Upper lobe of left lung (tissue), 6 donors: ENCODE data around the gene CYB5A. TPM values are rescaled to one million over a fixed set of nuclear protein-coding genes. Genes with fewer than 3 reads are reported as not detected.

Source experiments
- ATAC-seq, 2 donors: fragments of 200-7000 bp; cut with Tn5 transposase; one replicate each; pipeline ENCODE4 v1.9.1; 2022; ENCODE audit warnings: mild to moderate bottlenecking in 2 of 2, moderate library complexity in 2 of 2; ENCODE audit not compliant: low FRiP score in 2 of 2
- DNase-seq, 2 donors: peaks; one replicate each; pipeline ENCODE4 v3.0.0-alpha.2; 2019 to 2020
- H3K27ac ChIP-seq, 4 donors: fragments of 200-600 bp; sonication (generic); one replicate each; pipeline ENCODE4 v1.5.1; 2016 to 2019
- H3K27me3 ChIP-seq, 4 donors: fragments of 200-600 bp; sonication (generic); one replicate each; pipeline ENCODE4 v1.5.1; 2017 to 2019
- H3K36me3 ChIP-seq, 4 donors: fragments of 200-600 bp; sonication (generic); one replicate each; pipeline ENCODE4 v1.5.1; 2016 to 2019
- H3K4me1 ChIP-seq, 4 donors: fragments of 200-600 bp; sonication (generic); one replicate each; pipeline ENCODE4 v1.5.1; 2018 to 2019
- H3K4me3 ChIP-seq, 4 donors: fragments of 200-600 bp; sonication (generic); one replicate each; pipeline ENCODE4 v1.5.1; 2017 to 2019; ENCODE audit warnings: mild to moderate bottlenecking in 2 of 4, moderate library complexity in 1 of 4
- H3K9me3 ChIP-seq, 4 donors: fragments of 200-600 bp; sonication (generic); one replicate each; pipeline ENCODE4 v1.5.1; 2018 to 2019
- EP300 ChIP-seq, 4 donors: sonication (generic); formaldehyde crosslinking; IDR thresholded peaks; one replicate each; pipeline ENCODE4 v1.5.1; 2017; ENCODE audit warnings: antibody characterized with exemption in 4 of 4, control low read depth in 2 of 4
- POLR2A ChIP-seq, 4 donors: fragments of 450-650 bp; IDR thresholded peaks; one replicate each; pipeline ENCODE4 v1.5.1; 2016 to 2017; ENCODE audit warnings: antibody characterized with exemption in 4 of 4, mild to moderate bottlenecking in 2 of 4
- POLR2AphosphoS5 ChIP-seq, 2 donors: sonication (generic); formaldehyde crosslinking; IDR thresholded peaks; one replicate each; pipeline ENCODE4 v1.5.1; 2017; ENCODE audit warnings: antibody characterized with exemption in 2 of 2
- WGBS, 2 donors: methylation state at CpG; one replicate each; pipeline ENCODE4 v1.1.5; 2017 to 2018; 5-methylcytosine and 5-hydroxymethylcytosine counted together
- total RNA-seq, 6 donors: library from RNA; depleted of rRNA in 4 of 6; stranded (reverse); fragments of >200 nt in 4 of 6; gene quantifications; one replicate each; pipeline versions ENCODE4 v1.1.0 to v1.2.1, GENCODE V29; 2016 to 2021
- TF ChIP-seq, protein P1 (sequence below), 6 experiments: fragments of 450-650 bp in 4 of 6; fragments of 200-600 bp in 2 of 6; sonication (generic) in 2 of 6; IDR thresholded peaks; one replicate each; pipeline ENCODE4 v1.5.1; 2016 to 2019; ENCODE audit warnings: antibody characterized with exemption in 6 of 6
- donor health status: DM: no; HTN: no; CAD: no; lungs with moderate emphysema.
- donor health status: DM: no; HTN: yes; CAD: no; lungs with severe emphysema.

Gene CYB5A
- total RNA-seq, 6 donors from 2014 or later: 291 to 729 (median 637) TPM

GRCh38 chr18:74326231-74326630 lies 34.5 kb upstream of the CYB5A start:
- H3K36me3 ChIP-seq: no peaks in the 10 kb centered on the region
- H3K27me3 ChIP-seq: no peaks in the 10 kb centered on the region
- no peak for DNase-seq
- no peaks in the 10 kb centered on the region for H3K4me1 ChIP-seq
- TF ChIP-seq, protein P1, sequence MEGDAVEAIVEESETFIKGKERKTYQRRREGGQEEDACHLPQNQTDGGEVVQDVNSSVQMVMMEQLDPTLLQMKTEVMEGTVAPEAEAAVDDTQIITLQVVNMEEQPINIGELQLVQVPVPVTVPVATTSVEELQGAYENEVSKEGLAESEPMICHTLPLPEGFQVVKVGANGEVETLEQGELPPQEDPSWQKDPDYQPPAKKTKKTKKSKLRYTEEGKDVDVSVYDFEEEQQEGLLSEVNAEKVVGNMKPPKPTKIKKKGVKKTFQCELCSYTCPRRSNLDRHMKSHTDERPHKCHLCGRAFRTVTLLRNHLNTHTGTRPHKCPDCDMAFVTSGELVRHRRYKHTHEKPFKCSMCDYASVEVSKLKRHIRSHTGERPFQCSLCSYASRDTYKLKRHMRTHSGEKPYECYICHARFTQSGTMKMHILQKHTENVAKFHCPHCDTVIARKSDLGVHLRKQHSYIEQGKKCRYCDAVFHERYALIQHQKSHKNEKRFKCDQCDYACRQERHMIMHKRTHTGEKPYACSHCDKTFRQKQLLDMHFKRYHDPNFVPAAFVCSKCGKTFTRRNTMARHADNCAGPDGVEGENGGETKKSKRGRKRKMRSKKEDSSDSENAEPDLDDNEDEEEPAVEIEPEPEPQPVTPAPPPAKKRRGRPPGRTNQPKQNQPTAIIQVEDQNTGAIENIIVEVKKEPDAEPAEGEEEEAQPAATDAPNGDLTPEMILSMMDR (IDR thresholded peaks at IDR 0.05): no peak
- TF ChIP-seq POLR2A (IDR thresholded peaks at IDR 0.05) (no peak), POLR2AphosphoS5 (IDR thresholded peaks at IDR 0.05) (no peak), EP300 (IDR thresholded peaks at IDR 0.05) (no peak)
- WGBS, 2 donors: 68 to 87% methylated on average over 2 of the region's 2 CpGs
- no peak overlapping the region for H3K4me3 ChIP-seq
- ATAC-seq: no peak
- no peaks in the 10 kb centered on the region for H3K9me3 ChIP-seq
- no peak overlapping the region for H3K27ac ChIP-seq

GRCh38 chr18:74316257-74317170 lies 24.8 kb upstream of the CYB5A start:
- H3K36me3 ChIP-seq: no peaks in the 10 kb centered on the region
- ATAC-seq (peak in 1 of 2 donors; percentile 49), DNase-seq (peak in 1 of 2 donors; percentile 62)
- no peak overlapping the region for H3K4me3 ChIP-seq
- H3K27me3 ChIP-seq: no peaks in the 10 kb centered on the region
- TF ChIP-seq POLR2A (IDR thresholded peaks at IDR 0.05) (no peak), POLR2AphosphoS5 (IDR thresholded peaks at IDR 0.05) (no peak), EP300 (IDR thresholded peaks at IDR 0.05) (no peak)
- TF ChIP-seq, protein P1 (IDR thresholded peaks at IDR 0.05): no peak
- H3K27ac ChIP-seq: no peak overlapping the region
- 80 to 81% methylated on average over 25 to 29 of the region's 29 CpGs for WGBS, 2 donors
- H3K4me1 ChIP-seq: peaks cover 0 to 7% (median 5%) of the 10 kb centered on the region in 4 donors
- no peaks in the 10 kb centered on the region for H3K9me3 ChIP-seq

- Histone ChIP-seq H3K27me3 (no peaks in the 10 kb centered on the region), H3K4me1 (peaks cover 0 to 7% (median 5%) of the 10 kb centered on the region in 4 donors), H3K4me3 (no peak within 1 kb of the TSS), H3K27ac (no peak within 1 kb of the TSS), H3K9me3 (no peaks in the 10 kb centered on the region), H3K36me3 (no peaks in the 10 kb centered on the region)
- DNase-seq: peak in 1 of 2 donors; percentile 75
- no peak for TF ChIP-seq POLR2AphosphoS5 (IDR thresholded peaks at IDR 0.05)
- TF ChIP-seq POLR2A (IDR thresholded peaks at IDR 0.05): no peak
- TF ChIP-seq EP300 (IDR thresholded peaks at IDR 0.05): no peak
- TF ChIP-seq, protein P1 (IDR thresholded peaks at IDR 0.05): no peak
- WGBS, 2 donors: 94 to 97% methylated on average over 51 of the region's 51 CpGs
- no peak for ATAC-seq
These were observed 23.9 kb upstream of the CYB5A start, which contains the start of gene C18orf63 for GRCh38 chr18:74315464-74316256. Gene C18orf63 (plus strand): TSS chr18:74315839. CDS start chr18:74317866, 2,027 bp downstream.

- TF ChIP-seq, protein P1 (IDR thresholded peaks at IDR 0.05): no peak
- no peak for TF ChIP-seq POLR2AphosphoS5 (IDR thresholded peaks at IDR 0.05)
- no peak for TF ChIP-seq EP300 (IDR thresholded peaks at IDR 0.05)
- no peak for TF ChIP-seq POLR2A (IDR thresholded peaks at IDR 0.05)
- H3K4me1 ChIP-seq: peaks cover 5 to 7% (median 6%) of the 10 kb centered on the region in 4 donors
- DNase-seq: no peak
- 91 to 92% methylated on average over 22 of the region's 22 CpGs for WGBS, 2 donors
- ATAC-seq: no peak
- H3K36me3 ChIP-seq: no peaks in the 10 kb centered on the region
- no peaks in the 10 kb centered on the region for H3K27me3 ChIP-seq
- H3K4me3 ChIP-seq: no peak overlapping the region
- no peak overlapping the region for H3K27ac ChIP-seq
- no peaks in the 10 kb centered on the region for H3K9me3 ChIP-seq
These were observed 23.1 kb upstream of the CYB5A start for GRCh38 chr18:74314759-74315463.
